Fibroblast of lung (primary cell): Measurements from ENCODE around the gene POLR2M.

Source experiments
- EZH2 ChIP-seq: IDR thresholded peaks from 2 replicates; pipeline ENCODE4 v1.5.1; 2012; ENCODE audit warnings: low read length, control low read depth, mild to moderate bottlenecking; ENCODE audit errors: missing control alignments
- TF ChIP-seq, protein P1 (sequence below), 2 donors: IDR thresholded peaks in 1 of 2; conservative IDR thresholded peaks in 1 of 2; 1 replicate in 1 of 2; 2 replicates in 1 of 2; pipeline ENCODE4 v1.5.1; 2011 to 2012; ENCODE audit warnings: low read length in 2 of 2, control low read depth in 1 of 2, inconsistent platforms in 1 of 2, low read depth in 1 of 2, mild to moderate bottlenecking in 1 of 2

- TF ChIP-seq, protein P1, sequence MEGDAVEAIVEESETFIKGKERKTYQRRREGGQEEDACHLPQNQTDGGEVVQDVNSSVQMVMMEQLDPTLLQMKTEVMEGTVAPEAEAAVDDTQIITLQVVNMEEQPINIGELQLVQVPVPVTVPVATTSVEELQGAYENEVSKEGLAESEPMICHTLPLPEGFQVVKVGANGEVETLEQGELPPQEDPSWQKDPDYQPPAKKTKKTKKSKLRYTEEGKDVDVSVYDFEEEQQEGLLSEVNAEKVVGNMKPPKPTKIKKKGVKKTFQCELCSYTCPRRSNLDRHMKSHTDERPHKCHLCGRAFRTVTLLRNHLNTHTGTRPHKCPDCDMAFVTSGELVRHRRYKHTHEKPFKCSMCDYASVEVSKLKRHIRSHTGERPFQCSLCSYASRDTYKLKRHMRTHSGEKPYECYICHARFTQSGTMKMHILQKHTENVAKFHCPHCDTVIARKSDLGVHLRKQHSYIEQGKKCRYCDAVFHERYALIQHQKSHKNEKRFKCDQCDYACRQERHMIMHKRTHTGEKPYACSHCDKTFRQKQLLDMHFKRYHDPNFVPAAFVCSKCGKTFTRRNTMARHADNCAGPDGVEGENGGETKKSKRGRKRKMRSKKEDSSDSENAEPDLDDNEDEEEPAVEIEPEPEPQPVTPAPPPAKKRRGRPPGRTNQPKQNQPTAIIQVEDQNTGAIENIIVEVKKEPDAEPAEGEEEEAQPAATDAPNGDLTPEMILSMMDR (conservative IDR thresholded peaks at IDR 0.05 in 1 of 2, IDR thresholded peaks at IDR 0.05 in 1 of 2; ENCODE audit: low read depth in 1 of 2, low read length in 2 of 2): no peak
- TF ChIP-seq EZH2: no peak
Measured at GRCh38 chr15:57738734-57739237, 32.3 kb downstream of the POLR2M start.
